Smooth muscle cell (in vitro differentiated cells): ENCODE measurements around the gene STARD13. TPM values are rescaled to one million over a fixed set of nuclear protein-coding genes. Genes with fewer than 3 reads are reported as not detected.

Source experiments
- DNase-seq: peaks from one replicate; lab custom pipeline; 2025; ENCODE audit not compliant: unreplicated experiment; lab: John Stamatoyannopoulos, UW
- H2AFZ ChIP-seq: fragments of 200-600 bp; sonication (generic); 2 replicates; pipeline ENCODE4 v1.6.0; 2016; ENCODE audit warnings: antibody characterized with exemption, low read depth, mild to moderate bottlenecking
- H3F3A ChIP-seq: fragments of 200-600 bp; sonication (generic); 2 replicates; pipeline ENCODE4 v1.6.0; 2017; ENCODE audit warnings: antibody characterized with exemption, low read depth
- H3K27ac ChIP-seq: fragments of 200-600 bp; sonication (generic); 2 replicates; pipeline ENCODE4 v1.5.1; 2016; ENCODE audit warnings: low read depth, mild to moderate bottlenecking
- H3K27me3 ChIP-seq: fragments of 200-600 bp; sonication (generic); 2 replicates; pipeline ENCODE4 v1.6.1; 2016; ENCODE audit warnings: low read depth, mild to moderate bottlenecking
- H3K36me3 ChIP-seq: fragments of 200-600 bp; sonication (generic); 2 replicates; pipeline ENCODE4 v1.5.1; 2016; ENCODE audit warnings: low read depth
- H3K4me1 ChIP-seq: fragments of 200-600 bp; sonication (generic); 2 replicates; pipeline ENCODE4 v1.5.1; 2016; ENCODE audit warnings: low read depth
- H3K4me2 ChIP-seq: fragments of 200-600 bp; sonication (generic); 2 replicates; pipeline ENCODE4 v1.6.0; 2016; ENCODE audit warnings: mild to moderate bottlenecking
- H3K4me3 ChIP-seq: fragments of 200-600 bp; sonication (generic); 2 replicates; pipeline ENCODE4 v1.5.1; 2016; ENCODE audit warnings: mild to moderate bottlenecking
- H3K79me2 ChIP-seq: fragments of 200-600 bp; sonication (generic); 2 replicates; pipeline ENCODE4 v1.6.0; 2016; ENCODE audit warnings: low read depth, mild to moderate bottlenecking
- H3K9ac ChIP-seq: fragments of 200-600 bp; sonication (generic); 2 replicates; pipeline ENCODE4 v1.6.0; 2016; ENCODE audit warnings: low read depth
- H3K9me3 ChIP-seq: fragments of 200-600 bp; sonication (generic); replicated peaks from 2 replicates; pipeline ENCODE4 v1.5.1; 2016; ENCODE audit warnings: low read depth
- H4K20me1 ChIP-seq: fragments of 200-600 bp; sonication (generic); 2 replicates; pipeline ENCODE4 v1.6.0; 2016; ENCODE audit warnings: low read depth
- WGBS: methylation state at CpG from one replicate; pipeline ENCODE4 v1.1.7; 2016; ENCODE audit warnings: low lambda C conversion rate; 5-methylcytosine and 5-hydroxymethylcytosine counted together
- polyA plus RNA-seq: library from polyadenylated mRNA; unstranded; fragments of >200 nt; fragmentation: Nextera tagmentation; extraction: Ambion mirVana; gene quantifications from 2 replicates; pipeline ENCODE4 v1.2.1, GENCODE V29; 2016
- total RNA-seq: library from RNA; depleted of rRNA; stranded (reverse); fragments of >200 nt; gene quantifications from 2 replicates; pipeline ENCODE4 v1.2.3, GENCODE V29; 2014
- TF ChIP-seq, protein P1 (sequence below): fragments of 200-600 bp; sonication (generic); IDR thresholded peaks from 2 replicates; pipeline ENCODE4 v1.5.1; 2017; ENCODE audit warnings: borderline replicate concordance, mild to moderate bottlenecking, antibody characterized with exemption; ENCODE audit not compliant: insufficient read depth, poor library complexity, severe bottlenecking

STARD13 gene
- total and polyA plus RNA-seq, 2 experiments from 2014 or later = 12.4 to 18.8 TPM

DNA sequence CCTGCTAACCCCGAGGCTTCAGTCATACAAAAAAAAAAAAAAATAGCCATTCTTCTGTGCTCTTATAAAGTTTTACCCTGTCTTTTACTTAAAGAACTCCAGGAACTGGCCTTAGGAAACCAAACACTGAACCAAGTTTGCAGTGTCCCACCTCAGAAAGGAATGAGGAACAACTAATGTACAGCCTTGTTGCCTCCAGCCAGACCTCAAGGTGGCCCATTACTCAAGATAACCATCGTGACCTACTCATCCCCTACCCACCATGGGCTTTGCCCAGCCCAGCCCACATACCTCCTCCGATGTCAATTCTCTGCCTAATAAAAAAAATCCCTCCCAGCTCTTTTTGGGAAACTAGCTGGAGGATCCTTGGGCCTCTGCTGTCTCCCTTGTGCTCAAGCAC is 133.2 kb downstream of the STARD13 start:
- Histone ChIP-seq H3K9ac (no peak overlapping the region), H3K79me2 (no peaks in the 10 kb centered on the region), H4K20me1 (peaks cover 8% of the 10 kb centered on the region), H3K36me3 (no peaks in the 10 kb centered on the region), H2AFZ (no peak overlapping the region), H3K4me3 (no peak overlapping the region), H3K27me3 (no peaks in the 10 kb centered on the region), H3K4me2 (no peak overlapping the region), H3K4me1 (no peaks in the 10 kb centered on the region), H3K9me3 (no peaks in the 10 kb centered on the region), H3F3A (no peaks in the 10 kb centered on the region), H3K27ac (no peak overlapping the region)
- DNase-seq = no peak
- TF ChIP-seq, protein P1, sequence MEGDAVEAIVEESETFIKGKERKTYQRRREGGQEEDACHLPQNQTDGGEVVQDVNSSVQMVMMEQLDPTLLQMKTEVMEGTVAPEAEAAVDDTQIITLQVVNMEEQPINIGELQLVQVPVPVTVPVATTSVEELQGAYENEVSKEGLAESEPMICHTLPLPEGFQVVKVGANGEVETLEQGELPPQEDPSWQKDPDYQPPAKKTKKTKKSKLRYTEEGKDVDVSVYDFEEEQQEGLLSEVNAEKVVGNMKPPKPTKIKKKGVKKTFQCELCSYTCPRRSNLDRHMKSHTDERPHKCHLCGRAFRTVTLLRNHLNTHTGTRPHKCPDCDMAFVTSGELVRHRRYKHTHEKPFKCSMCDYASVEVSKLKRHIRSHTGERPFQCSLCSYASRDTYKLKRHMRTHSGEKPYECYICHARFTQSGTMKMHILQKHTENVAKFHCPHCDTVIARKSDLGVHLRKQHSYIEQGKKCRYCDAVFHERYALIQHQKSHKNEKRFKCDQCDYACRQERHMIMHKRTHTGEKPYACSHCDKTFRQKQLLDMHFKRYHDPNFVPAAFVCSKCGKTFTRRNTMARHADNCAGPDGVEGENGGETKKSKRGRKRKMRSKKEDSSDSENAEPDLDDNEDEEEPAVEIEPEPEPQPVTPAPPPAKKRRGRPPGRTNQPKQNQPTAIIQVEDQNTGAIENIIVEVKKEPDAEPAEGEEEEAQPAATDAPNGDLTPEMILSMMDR = no peak
- 66% methylated on average over 3 of the region's 3 CpGs for WGBS

- Histone ChIP-seq H3K27me3 (no peaks in the 10 kb centered on the region), H3K4me3 (no peak overlapping the region), H4K20me1 (peaks cover 8% of the 10 kb centered on the region), H3K27ac (no peak overlapping the region), H3K36me3 (no peaks in the 10 kb centered on the region), H3K4me1 (no peaks in the 10 kb centered on the region), H3K9me3 (no peaks in the 10 kb centered on the region), H3K9ac (no peak overlapping the region), H3K79me2 (no peaks in the 10 kb centered on the region), H3F3A (no peaks in the 10 kb centered on the region), H2AFZ (no peak overlapping the region), H3K4me2 (no peak overlapping the region)
- 96% methylated on average over 5 of the region's 5 CpGs for WGBS
- TF ChIP-seq, protein P1 = no peak
- DNase-seq = no peak
Observed at GRCh38 chr13:33150662-33151061, 134.9 kb downstream of the STARD13 start.

- Histone ChIP-seq H3K27me3 (no peaks in the 10 kb centered on the region), H2AFZ (no peak overlapping the region), H3K9ac (no peak overlapping the region), H3K4me2 (no peak overlapping the region), H3K9me3 (no peaks in the 10 kb centered on the region), H3K27ac (no peak overlapping the region), H3K4me3 (no peak overlapping the region), H3K79me2 (no peaks in the 10 kb centered on the region), H3F3A (no peaks in the 10 kb centered on the region), H3K36me3 (no peaks in the 10 kb centered on the region), H3K4me1 (no peaks in the 10 kb centered on the region), H4K20me1 (peaks cover 8% of the 10 kb centered on the region)
- TF ChIP-seq, protein P1 = no peak
- DNase-seq = no peak
- 67% methylated on average over 1 of the region's 1 CpG for WGBS
Observed at GRCh38 chr13:33150126-33150525, 135.4 kb downstream of the STARD13 start.

DNA sequence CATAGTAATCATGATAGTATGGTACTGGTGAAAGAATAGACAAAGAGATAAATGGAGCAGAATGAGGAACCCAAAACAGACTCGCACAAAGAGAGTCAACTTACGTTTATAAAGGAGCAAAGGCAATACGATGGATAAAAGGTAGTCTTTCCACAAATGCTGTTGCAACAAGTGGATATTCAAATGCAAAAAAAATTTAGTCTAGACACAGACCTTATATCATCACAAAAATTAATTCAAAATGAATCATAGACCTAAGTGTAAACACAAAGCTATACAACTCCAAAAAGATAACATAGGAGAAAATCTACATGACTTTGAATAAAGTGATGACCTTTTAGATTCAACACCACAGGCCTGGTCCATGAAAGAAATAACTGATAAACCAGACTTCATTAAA is 137.7 kb downstream of the STARD13 start:
- Histone ChIP-seq H3K4me3 (no peak overlapping the region), H2AFZ (no peak overlapping the region), H3K79me2 (no peaks in the 10 kb centered on the region), H3K36me3 (no peaks in the 10 kb centered on the region), H3K9me3 (no peaks in the 10 kb centered on the region), H3K4me2 (no peak overlapping the region), H3K27ac (no peak overlapping the region), H3K4me1 (no peaks in the 10 kb centered on the region), H3K9ac (no peak overlapping the region), H3K27me3 (no peaks in the 10 kb centered on the region), H3F3A (no peaks in the 10 kb centered on the region), H4K20me1 (peaks cover 8% of the 10 kb centered on the region)
- TF ChIP-seq, protein P1 = no peak
- no peak for DNase-seq
- WGBS = 99% methylated on average over 3 of the region's 3 CpGs
